ENCODE data around the gene DCHS1. TPM values are rescaled to one million over a fixed set of nuclear protein-coding genes. Genes with fewer than 3 reads are reported as not detected.
A peak's percentile ranks its signal among the peaks of the same experiment; 100 is the strongest.

The DCHS1 gene
- total and polyA plus RNA-seq, 9 donors: 5.2 to 36.8 (median 20.8) TPM

DNA sequence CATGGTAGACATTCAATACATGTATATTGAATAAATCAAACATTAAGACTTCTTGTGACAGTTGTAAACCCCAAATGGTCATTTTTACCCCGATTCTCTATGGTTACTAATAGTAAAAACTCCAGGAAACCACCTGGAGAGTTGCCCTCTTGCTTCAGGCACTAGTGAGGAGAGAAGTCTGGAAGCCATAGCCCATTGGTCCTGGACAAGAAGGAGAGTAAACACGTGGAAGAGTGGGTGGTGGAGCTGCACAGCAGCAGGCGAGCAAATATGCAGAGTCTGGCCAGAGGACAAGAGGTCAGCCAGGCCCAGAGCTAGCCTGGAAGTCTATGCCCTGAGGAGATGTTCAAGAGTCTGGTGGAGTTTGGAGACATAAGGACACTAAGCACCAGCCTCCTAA is 17.7 kb downstream of the DCHS1 start:
- intact Hi-C loops (cut with DNase I): no loop called here

DNA sequence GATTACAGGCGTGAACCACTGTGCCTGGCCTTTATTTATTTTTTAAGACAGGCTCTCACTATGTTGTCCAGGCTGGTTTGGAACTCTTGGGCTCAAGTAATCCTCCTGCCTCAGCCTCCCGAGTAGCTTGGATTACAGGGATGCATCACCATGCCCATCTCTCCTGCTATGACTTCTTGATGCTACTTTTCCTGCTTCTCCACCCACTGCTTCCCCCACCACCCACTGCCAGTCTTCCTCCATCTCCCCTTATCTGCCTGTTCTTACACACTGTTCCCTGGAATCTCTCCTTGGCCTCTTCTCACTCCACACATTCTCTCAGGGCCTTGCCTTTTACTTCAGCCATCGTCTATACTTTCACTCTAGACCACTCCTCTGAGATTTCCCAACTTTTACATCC is 19.1 kb downstream of the DCHS1 start:
- peak in 1 of 5 donors; percentile 11 for DNase-seq
- intact Hi-C loops (cut with DNase I): no loop called here
- H3K27me3 ChIP-seq: no peaks in the 10 kb centered on the region
- H3K4me1 ChIP-seq (ENCODE audit: insufficient read depth): peaks cover 10% of the 10 kb centered on the region
- 71 to 77% (median 72%) methylated on average over 3 of the region's 3 CpGs for WGBS, 3 donors
- peak overlapping the region in 1 of 2 donors; percentile 56 for H3K27ac ChIP-seq
- H3K36me3 ChIP-seq: no peaks in the 10 kb centered on the region
- no peaks in the 10 kb centered on the region for H3K9me3 ChIP-seq
- H3K4me3 ChIP-seq: no peak overlapping the region
- TF ChIP-seq, protein P1, sequence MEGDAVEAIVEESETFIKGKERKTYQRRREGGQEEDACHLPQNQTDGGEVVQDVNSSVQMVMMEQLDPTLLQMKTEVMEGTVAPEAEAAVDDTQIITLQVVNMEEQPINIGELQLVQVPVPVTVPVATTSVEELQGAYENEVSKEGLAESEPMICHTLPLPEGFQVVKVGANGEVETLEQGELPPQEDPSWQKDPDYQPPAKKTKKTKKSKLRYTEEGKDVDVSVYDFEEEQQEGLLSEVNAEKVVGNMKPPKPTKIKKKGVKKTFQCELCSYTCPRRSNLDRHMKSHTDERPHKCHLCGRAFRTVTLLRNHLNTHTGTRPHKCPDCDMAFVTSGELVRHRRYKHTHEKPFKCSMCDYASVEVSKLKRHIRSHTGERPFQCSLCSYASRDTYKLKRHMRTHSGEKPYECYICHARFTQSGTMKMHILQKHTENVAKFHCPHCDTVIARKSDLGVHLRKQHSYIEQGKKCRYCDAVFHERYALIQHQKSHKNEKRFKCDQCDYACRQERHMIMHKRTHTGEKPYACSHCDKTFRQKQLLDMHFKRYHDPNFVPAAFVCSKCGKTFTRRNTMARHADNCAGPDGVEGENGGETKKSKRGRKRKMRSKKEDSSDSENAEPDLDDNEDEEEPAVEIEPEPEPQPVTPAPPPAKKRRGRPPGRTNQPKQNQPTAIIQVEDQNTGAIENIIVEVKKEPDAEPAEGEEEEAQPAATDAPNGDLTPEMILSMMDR (IDR thresholded peaks at IDR 0.05): no peak
- TF ChIP-seq EP300 (IDR thresholded peaks at IDR 0.05) (no peak), POLR2A (IDR thresholded peaks at IDR 0.05) (no peak)

More for the DNA sequence above, 17.7 kb downstream of the DCHS1 start:
- Histone ChIP-seq H3K27ac (no peak overlapping the region), H3K36me3 (no peaks in the 10 kb centered on the region), H3K4me1 (ENCODE audit: insufficient read depth) (peaks cover 10% of the 10 kb centered on the region), H3K4me3 (no peak overlapping the region), H3K9me3 (no peaks in the 10 kb centered on the region), H3K27me3 (no peaks in the 10 kb centered on the region)
- peak in 2 of 5 donors; percentile 53 to 66 for DNase-seq
- TF ChIP-seq POLR2A (IDR thresholded peaks at IDR 0.05): no peak
- TF ChIP-seq EP300 (IDR thresholded peaks at IDR 0.05): no peak
- TF ChIP-seq, protein P1 (IDR thresholded peaks at IDR 0.05): no peak
- 1 to 8% (median 5%) methylated on average over 3 of the region's 3 CpGs for WGBS, 3 donors

DNA sequence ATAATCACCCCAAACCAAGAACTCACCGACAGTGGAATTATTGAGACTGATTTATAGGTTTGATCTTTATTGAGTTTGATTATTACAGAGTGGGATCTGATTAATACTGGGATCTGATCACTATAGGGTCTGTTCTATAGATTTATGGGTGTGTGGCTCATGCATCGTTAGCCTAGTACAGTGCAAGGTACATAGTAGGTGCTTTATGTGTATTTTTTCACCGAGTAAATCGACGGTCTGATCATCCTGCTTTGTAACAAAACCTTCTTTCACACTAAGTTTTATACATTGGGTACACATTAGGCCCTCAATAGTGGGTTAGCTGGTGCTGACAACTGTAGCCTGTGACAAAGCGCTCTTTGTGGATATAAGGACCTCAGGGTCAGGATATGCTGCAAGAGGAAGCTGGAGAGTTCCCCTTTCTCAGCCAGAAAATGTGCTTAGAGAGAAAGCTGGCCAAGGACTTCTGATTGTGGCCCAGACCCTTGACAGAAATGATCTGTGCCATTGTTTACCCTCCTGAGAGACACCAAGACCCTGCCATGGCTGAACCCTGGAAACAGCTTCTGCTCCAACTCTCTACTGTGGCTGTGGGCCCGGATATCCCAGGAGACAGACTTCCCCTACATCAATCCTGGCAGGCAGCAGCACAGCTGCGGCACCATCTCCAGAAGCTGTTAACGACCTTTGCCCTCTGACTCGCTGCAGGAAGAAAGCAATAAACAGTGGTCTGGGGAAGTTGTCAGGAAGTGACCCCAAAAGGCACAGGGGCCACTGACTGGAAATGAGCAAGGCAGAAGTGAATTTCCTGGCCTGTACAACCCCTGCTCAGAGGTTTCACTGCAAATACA is 20.3 kb downstream of the DCHS1 start:
- 39 to 43% (median 42%) methylated on average over 10 of the region's 10 CpGs for WGBS, 3 donors
- H3K4me3 ChIP-seq: no peak overlapping the region
- DNase-seq: peak; percentile 55 to 71 (median 59)
- H3K27me3 ChIP-seq: no peaks in the 10 kb centered on the region
- H3K4me1 ChIP-seq (ENCODE audit: insufficient read depth): peaks cover 10% of the 10 kb centered on the region
- no peaks in the 10 kb centered on the region for H3K36me3 ChIP-seq
- TF ChIP-seq, protein P1 (IDR thresholded peaks at IDR 0.05): no peak
- TF ChIP-seq POLR2A (IDR thresholded peaks at IDR 0.05): no peak
- TF ChIP-seq EP300 (IDR thresholded peaks at IDR 0.05): no peak
- no peaks in the 10 kb centered on the region for H3K9me3 ChIP-seq
- peak overlapping the region in 1 of 2 donors; percentile 56 for H3K27ac ChIP-seq
- intact Hi-C loops (cut with DNase I): no loop called here

DNA sequence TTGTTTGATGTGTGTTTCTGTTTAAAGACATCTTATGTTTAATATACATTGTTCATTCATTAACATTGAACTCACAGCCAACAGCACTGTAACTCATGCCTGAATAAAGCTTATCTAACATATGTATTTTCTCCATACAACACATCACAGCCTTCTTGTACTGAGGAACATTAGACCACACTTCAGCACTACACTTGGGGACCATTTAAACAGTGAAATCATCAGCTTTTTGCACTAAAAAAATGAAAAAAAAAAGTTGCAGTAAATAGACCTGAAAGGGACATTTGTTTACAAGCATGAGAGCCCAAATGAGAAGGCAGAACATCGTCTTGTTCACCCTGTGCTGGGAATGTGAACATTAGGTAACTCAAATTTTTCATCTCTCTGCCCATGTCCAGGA is 21.1 kb downstream of the DCHS1 start:
- intact Hi-C loops (cut with DNase I): no loop called here
- Histone ChIP-seq H3K4me1 (ENCODE audit: insufficient read depth) (peaks cover 10% of the 10 kb centered on the region), H3K9me3 (no peaks in the 10 kb centered on the region), H3K27me3 (no peaks in the 10 kb centered on the region), H3K36me3 (no peaks in the 10 kb centered on the region), H3K27ac (no peak overlapping the region), H3K4me3 (no peak overlapping the region)
- WGBS, 3 donors: 45 to 73% (median 71%) methylated on average over 1 of the region's 1 CpG
- no peak for DNase-seq
- no peak for TF ChIP-seq EP300 (IDR thresholded peaks at IDR 0.05)
- no peak for TF ChIP-seq POLR2A (IDR thresholded peaks at IDR 0.05)
- TF ChIP-seq, protein P1 (IDR thresholded peaks at IDR 0.05): no peak

Data from ovary (tissue), 9 donors.